ENCODE measurements around the gene MSI2.

GRCh38 chr17:57671667-57672632 is 415.6 kb downstream of the MSI2 start:
- TF ChIP-seq ZNF8 (CRISPR knock-in tag; IDR thresholded peaks at IDR 0.05) = no peak
- TF ChIP-seq CREB5 (CRISPR knock-in tag; IDR thresholded peaks at IDR 0.05; ENCODE audit: low read depth) = no peak
- TF ChIP-seq ISL1 (CRISPR knock-in tag; IDR thresholded peaks at IDR 0.05) = no peak
- no peak for TF ChIP-seq RARB (CRISPR knock-in tag; IDR thresholded peaks at IDR 0.05)
- no peak for TF ChIP-seq POU6F1 (CRISPR knock-in tag; IDR thresholded peaks at IDR 0.05; ENCODE audit: borderline replicate concordance, low read depth)
- TF ChIP-seq PATZ1 (CRISPR knock-in tag; IDR thresholded peaks at IDR 0.05; ENCODE audit: borderline replicate concordance) = no peak
- TF ChIP-seq BACH2 (CRISPR knock-in tag; IDR thresholded peaks at IDR 0.05; ENCODE audit: borderline replicate concordance) = no peak
- no peak for TF ChIP-seq CSRNP3 (CRISPR knock-in tag; IDR thresholded peaks at IDR 0.05)
- TF ChIP-seq SNAI2 (CRISPR knock-in tag; IDR thresholded peaks at IDR 0.05) = no peak
- TF ChIP-seq TSHZ2 (CRISPR knock-in tag; IDR thresholded peaks at IDR 0.05) = peak; percentile 86
- no peak for TF ChIP-seq ZNF565 (CRISPR knock-in tag; conservative IDR thresholded peaks at IDR 0.05; ENCODE audit: low read depth)
- TF ChIP-seq PPARA (CRISPR knock-in tag; IDR thresholded peaks at IDR 0.05; ENCODE audit: borderline replicate concordance) = no peak
- TF ChIP-seq ZNF70 (CRISPR knock-in tag; IDR thresholded peaks at IDR 0.05) = no peak; the same call in 1 of the 2 replicates
